ENCODE measurements around the gene DHRS13.
A peak's percentile ranks its signal among the peaks of the same experiment; 100 is the strongest.
"Not testable (repeated sequence)": the region's sequence is repeated elsewhere in the genome, so short reads cannot be mapped to it uniquely, and the experiment has no call there.

The DHRS13 gene

GRCh38 chr17:28935744-28936460, 33.0 kb upstream of the DHRS13 start:
- no peak for DNase-seq (ENCODE audit: low spot score)

DNA sequence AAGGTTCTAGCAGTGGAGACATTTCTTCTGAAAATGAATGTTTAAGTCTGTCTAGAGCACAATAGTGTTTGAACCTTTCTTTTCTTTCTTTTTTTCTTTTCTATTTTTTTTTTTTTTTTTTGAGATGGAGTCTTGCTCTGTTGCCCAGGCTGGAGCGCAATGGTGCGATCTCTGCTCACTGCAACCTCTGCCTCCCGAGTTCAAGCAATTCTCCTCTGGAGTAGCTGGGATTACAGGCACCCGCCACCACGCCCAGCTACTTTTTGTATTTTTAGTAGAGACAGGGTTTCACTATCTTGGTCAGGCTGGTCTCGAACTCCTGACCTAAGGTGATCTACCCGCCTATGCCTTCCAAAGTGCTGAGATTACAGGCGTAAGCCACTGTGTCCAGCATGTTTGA, 31.6 kb upstream of the DHRS13 start:
- not testable (repeated sequence) for DNase-seq (ENCODE audit: low spot score)

- no peak for DNase-seq (ENCODE audit: low spot score)
Observed at GRCh38 chr17:28929787-28930186, 26.9 kb upstream of the DHRS13 start.

DNA sequence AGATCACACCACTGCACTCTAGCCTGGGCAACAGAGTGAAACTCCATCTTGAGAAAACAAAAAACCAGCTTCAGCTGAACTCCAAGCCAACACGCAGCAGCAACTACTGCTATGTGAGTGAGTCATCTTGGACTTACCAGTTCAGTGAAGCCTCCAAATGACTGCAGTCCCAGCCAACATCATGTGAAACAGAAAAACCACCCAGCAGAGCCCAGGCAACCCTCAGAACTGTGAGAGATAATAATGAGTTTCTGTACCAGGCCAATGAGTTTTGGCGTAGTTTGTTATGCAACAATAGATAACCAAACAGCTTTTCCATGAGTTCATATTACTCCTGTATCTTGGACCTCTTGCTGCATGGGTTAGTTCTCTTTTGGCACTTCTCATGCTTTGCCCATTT, 25.2 kb upstream of the DHRS13 start:
- no peak for DNase-seq (ENCODE audit: low spot score)

- DNase-seq (ENCODE audit: low spot score) = no peak
Observed at GRCh38 chr17:28926786-28927185, 23.9 kb upstream of the DHRS13 start.

- no peak for DNase-seq (ENCODE audit: low spot score)
Observed at GRCh38 chr17:28926366-28926765, 23.5 kb upstream of the DHRS13 start.

GRCh38 chr17:28925912-28926365, 23.1 kb upstream of the DHRS13 start:
- no peak for DNase-seq (ENCODE audit: low spot score)

DNA sequence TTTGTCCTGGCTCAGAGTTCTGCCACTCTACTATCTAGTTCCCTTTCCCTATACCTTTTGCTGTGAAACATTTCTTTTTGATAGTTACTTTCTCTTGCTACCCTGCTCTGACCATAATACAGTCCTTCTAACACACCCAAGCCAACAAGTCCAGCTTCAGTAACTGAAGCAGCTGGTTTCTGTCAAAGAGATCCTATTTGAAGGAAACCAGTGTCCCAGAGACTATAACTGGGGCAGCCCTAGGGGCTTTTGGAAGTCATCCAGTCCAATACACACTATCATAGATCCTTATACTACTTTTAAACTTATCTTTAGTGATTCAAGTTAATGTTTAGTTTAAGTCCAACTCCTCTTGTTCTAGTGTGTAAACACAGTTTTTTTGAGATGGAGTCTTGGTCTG, 17.3 kb upstream of the DHRS13 start:
- no peak for DNase-seq (ENCODE audit: low spot score)

DNA sequence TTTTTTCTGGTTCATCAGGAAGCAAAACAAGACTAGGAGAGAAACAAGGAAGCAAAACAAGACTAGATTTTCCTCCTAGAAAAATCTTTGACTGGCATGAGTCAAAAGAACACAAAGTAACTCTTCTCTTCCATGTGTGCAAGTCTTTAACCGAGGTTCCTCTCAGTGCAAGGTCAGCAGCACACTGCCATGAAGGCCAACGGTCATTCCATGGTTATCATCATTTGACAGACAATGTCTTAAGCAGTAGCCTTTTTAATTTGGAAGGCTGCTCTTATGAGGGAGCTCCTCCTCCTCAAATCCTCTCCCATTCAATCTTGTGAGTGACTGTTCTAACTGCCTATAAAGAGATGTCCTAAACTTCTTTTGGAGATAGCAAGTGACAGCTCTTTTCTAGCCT, 15.4 kb upstream of the DHRS13 start:
- no peak for DNase-seq (ENCODE audit: low spot score)

DNA sequence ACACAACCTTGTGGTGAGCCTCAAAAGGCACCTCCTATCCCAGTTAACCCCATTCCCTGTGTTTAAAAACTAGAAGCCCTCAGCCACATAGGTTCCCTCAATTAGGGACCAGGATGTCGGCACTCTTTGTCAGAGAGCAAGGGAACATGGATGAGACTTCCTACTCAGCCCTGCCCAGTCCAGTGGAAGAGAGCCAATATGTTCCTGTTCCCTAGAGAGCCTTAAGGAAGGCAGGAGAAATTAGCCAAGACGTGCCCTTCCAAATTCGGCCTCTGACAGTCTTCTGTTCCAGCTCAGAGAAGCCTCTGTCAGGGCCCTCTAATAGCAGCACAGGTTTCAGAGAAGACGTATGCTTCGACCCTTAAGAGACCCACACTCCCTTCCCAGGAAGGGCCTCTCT, 14.6 kb upstream of the DHRS13 start:
- DNase-seq (ENCODE audit: low spot score) = no peak

DNA sequence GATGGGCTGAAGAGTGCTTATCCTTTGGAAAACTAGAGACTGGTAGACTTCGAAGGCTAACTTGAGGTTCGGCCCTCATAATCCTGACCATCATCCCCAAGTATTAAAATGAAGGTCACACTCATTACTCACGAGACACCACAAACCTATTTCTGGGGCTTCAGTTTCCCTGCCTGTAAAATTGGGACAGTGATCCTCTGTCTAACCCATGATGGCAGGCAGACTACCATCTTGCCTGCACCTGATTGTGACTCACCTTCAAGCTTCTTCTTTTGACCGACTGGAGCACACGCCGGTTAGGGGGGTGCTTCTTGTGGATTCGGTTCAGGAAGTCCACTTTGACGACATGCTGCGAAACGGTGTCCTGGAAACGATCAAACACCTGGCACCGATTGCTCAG, 14.2 kb upstream of the DHRS13 start:
- DNase-seq (ENCODE audit: low spot score) = no peak

- DNase-seq (ENCODE audit: low spot score) = peak; percentile 79
Observed at GRCh38 chr17:28916302-28916934, 13.5 kb upstream of the DHRS13 start.

GRCh38 chr17:28912938-28913333, 10.1 kb upstream of the DHRS13 start:
- DNase-seq (ENCODE audit: low spot score) = no peak

GRCh38 chr17:28912281-28912937, 9.5 kb upstream of the DHRS13 start:
- DNase-seq (ENCODE audit: low spot score) = peak; percentile 49

DNA sequence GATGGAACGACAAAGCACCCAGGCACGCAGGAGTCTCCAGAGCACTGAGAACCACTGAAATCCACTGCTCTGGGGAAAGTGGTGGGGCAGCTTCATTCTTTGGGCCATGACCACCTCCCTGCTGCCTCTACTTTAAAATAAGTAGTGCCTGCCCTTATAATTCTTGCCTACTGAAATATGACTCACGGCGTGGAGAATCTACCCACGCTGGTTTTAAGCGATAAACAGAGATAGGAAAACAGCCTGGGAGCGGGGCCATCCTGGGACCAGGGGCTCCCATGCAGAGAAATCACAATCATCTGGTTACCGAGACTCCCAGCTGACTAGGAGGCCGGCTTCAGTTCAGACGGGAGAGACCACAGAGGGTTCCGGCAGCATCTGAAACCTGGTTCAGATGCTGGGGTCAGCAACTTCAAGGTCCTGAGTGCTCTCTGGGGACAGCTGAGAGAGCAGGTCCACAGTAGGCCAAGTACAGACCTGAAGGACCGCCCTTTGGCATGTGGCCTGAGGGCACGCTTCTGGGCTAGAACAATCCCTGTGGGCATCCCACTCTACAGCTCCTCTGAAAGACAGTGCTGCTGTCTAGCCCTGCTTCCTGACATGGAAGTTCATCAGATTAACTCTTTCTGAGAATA, 8.6 kb upstream of the DHRS13 start:
- DNase-seq (ENCODE audit: low spot score) = no peak

- no peak for DNase-seq (ENCODE audit: low spot score)
Observed at GRCh38 chr17:28910534-28910933, 7.7 kb upstream of the DHRS13 start.

DNA sequence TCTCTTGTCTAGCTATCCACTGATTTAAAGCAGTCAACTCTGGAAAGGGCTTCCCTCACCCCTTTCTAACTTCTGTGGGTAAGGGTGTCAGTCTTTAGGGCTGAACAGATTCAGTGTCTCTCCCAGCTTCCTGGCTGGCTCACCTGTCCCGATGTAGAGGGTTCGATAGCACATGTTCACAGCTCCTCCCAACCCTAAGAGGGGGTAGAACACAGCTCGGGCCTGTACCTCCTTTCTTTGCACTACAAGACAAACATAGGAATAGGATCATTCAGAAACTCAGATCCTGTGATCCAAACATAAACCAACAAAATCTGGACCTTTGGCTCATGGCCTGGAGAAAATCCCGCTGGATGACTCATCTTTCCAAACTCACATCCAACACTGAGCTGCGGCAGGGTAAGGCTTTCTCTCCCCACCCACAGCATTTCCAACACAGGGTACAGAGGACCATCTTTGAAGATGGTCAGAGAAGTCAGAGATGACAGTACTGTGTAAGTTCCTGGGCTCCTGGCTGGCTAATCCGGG, 5.8 kb upstream of the DHRS13 start:
- DNase-seq (ENCODE audit: low spot score) = no peak

DNA sequence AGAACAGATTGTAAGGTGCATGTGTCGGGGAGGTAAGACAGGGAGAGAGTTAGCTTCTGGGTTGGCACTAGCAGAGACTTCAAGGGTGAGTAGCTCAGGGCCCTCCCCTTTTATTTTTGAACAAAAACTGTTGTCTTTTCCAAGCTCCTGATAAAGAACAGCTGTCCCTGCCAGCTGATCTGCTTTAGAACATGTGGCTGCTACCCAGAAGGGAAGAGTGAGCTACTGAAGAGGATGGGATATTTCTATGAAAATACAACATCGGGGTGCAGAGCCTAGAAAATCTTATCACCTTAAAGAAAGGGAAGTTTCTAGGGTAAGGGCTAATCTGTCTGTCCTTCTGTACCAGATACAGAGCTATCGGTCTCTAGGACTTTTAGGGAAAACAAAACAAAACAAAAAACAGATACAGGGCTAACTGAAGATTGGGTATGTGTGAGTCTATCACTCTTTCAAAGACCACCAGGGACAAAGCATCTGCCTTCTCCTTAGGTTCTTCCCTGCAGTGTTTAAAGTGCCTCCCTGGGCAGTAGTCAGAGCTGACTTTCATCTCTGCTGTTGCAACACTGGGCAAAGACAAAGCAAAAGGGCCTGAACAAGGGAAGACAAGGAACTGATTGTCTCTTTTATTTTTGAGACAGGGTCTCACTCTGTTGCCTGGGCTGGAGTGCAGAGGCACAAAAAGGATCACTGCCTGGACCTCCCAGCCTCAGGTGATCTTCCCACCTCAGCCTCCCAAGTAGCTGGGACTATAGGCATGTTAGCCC, 5.0 kb upstream of the DHRS13 start:
- DNase-seq (ENCODE audit: low spot score) = peak; percentile 38

DNA sequence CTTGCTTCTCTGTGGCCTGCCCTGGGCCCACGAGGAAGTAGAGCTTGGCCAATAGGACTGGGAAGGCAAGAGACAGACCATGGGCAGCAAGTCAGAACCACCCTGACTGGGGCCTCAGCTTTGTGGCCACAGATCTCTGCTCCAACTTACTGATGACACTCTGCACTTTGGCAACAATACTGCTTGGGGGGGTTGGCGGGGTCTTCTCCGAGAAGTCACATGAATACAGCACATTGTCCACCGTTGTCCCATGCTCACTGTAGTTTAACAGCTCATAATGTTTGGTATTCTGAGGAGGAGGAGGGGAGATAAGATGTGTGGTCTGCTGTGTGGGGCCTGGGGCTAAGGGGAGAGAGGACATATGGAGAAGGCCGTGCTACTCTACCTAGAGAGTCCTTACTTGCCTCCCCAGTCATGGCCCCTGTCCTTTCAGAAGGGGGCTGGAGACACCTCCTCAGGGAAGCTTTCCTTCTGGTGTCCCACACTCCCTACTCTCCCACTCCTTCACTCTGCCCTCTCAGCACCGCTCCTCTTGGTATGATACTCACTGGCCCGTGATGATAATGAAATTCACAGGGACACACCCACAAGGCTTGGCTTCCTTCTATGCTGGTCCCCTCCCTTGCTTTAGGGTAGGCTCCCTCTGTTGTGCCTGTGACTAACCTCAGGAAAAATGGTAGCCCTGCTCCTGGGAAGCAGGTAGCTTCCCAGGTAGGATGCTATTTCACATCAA, 4.0 kb upstream of the DHRS13 start:
- peak; percentile 82 for DNase-seq (ENCODE audit: low spot score)

DNA sequence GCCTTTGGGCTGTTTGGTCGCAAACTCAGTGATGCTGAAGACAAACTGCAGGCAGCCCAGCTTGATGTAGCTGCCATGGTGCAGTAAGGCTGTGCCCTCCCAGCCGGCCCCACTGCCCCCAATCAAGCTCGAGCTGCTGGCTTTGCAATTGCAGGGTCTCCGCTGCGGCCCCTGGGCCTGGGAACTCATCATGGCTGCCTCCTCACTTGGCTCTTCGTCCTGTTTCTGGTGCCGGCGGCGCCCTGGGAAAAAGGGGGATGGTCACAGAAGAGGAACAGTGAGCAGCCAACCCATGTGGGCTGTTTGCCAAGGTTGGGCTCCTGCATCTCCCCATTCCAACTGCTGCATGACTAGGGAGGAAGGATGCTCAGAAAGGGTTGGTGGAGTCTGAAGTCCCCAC, 3.4 kb upstream of the DHRS13 start:
- no peak for DNase-seq (ENCODE audit: low spot score)

DNA sequence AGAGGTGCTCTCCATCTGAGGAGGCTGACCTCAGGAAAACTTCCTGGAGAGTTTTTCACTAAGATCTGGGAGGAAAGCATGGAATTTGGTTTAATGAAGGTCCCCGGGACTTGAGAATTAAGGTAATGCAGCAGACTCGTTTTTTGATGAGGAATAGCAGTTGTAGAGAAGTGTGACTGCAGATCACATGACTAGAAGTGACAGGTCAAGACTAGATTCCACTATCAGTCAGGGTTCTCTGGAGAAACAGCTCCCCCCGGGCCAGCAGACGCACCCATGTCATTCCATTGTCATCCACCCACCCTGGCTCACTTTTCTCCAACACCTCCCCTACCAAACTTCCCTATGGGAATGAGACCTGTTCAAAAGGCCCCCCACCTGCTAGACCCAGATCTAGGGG, 1.9 kb upstream of the DHRS13 start:
- DNase-seq (ENCODE audit: low spot score) = peak; percentile 64

Data from hematopoietic multipotent progenitor cell treated with erythropoietin and hydrocortisone succinate and interleukin-3 and kit ligand, for 17 days (in vitro differentiated cells).